DMS 273 treated with DMSO at 0.1 percent for 48 hours (cell line): Measurements from ENCODE around the gene APPL1.

Experiments
- DNase-seq: peaks from one replicate; lab custom pipeline; 2025; lab: John Stamatoyannopoulos, UW

Gene APPL1

GRCh38 chr3:57227204-57227929, at the start of gene APPL1:
Gene APPL1 (plus strand): TSS chr3:57227729. CDS start chr3:57227884, 155 bp downstream.
- peak; percentile 59 for DNase-seq

- DNase-seq = no peak
These were observed 47.7 kb upstream of the APPL1 start for GRCh38 chr3:57179580-57180410.

- no peak for DNase-seq
These were observed 43.0 kb upstream of the APPL1 start for GRCh38 chr3:57184526-57184925.

- DNase-seq = no peak
These were observed 35.5 kb upstream of the APPL1 start for GRCh38 chr3:57192028-57192427.

GRCh38 chr3:57194641-57195040, 32.9 kb upstream of the APPL1 start:
- DNase-seq = no peak

GRCh38 chr3:57199895-57200297, 27.6 kb upstream of the APPL1 start, which contains the start of gene HESX1:
Gene HESX1 (minus strand): TSS chr3:57199978. CDS start chr3:57199918, 60 bp downstream.
- no peak for DNase-seq

GRCh38 chr3:57206423-57206822, 21.1 kb upstream of the APPL1 start:
- no peak for DNase-seq

GRCh38 chr3:57221883-57222282, 5.6 kb upstream of the APPL1 start:
- no peak for DNase-seq

GRCh38 chr3:57224856-57225255, 2.7 kb upstream of the APPL1 start:
- no peak for DNase-seq

GRCh38 chr3:57226176-57226575, 1.4 kb upstream of the APPL1 start:
- DNase-seq = no peak

- peak; percentile 3 for DNase-seq
These were observed 612 bp downstream of the APPL1 start for GRCh38 chr3:57227930-57228751.

GRCh38 chr3:57230006-57230405, 2.5 kb downstream of the APPL1 start:
- no peak for DNase-seq

- no peak for DNase-seq
These were observed 6.3 kb downstream of the APPL1 start for GRCh38 chr3:57233799-57234198.

- DNase-seq = no peak
These were observed 7.4 kb downstream of the APPL1 start for GRCh38 chr3:57234613-57235575.

- no peak for DNase-seq
These were observed 17.4 kb downstream of the APPL1 start for GRCh38 chr3:57244946-57245345.

GRCh38 chr3:57252404-57252803, 24.9 kb downstream of the APPL1 start:
- no peak for DNase-seq

- DNase-seq = no peak
These were observed 29.3 kb downstream of the APPL1 start for GRCh38 chr3:57256844-57257243.

- no peak for DNase-seq
These were observed 30.1 kb downstream of the APPL1 start for GRCh38 chr3:57257678-57258077.

- no peak for DNase-seq
These were observed 33.6 kb downstream of the APPL1 start for GRCh38 chr3:57261119-57261518.

GRCh38 chr3:57261929-57262328, 34.4 kb downstream of the APPL1 start:
- no peak for DNase-seq

- DNase-seq = no peak
These were observed 40.9 kb downstream of the APPL1 start for GRCh38 chr3:57268416-57268815.
